Gastroesophageal sphincter (tissue), 3 donors: ENCODE measurements around the gene TAS2R10.

ENCODE experiments used
- EP300 ChIP-seq: sonication (generic); formaldehyde crosslinking; IDR thresholded peaks from one replicate; pipeline ENCODE4 v1.6.1; 2017; ENCODE audit warnings: antibody characterized with exemption, mild to moderate bottlenecking
- POLR2A ChIP-seq, 2 donors: fragments of 450-650 bp; IDR thresholded peaks; one replicate each; pipeline ENCODE4 v1.6.1; 2017; ENCODE audit warnings: antibody characterized with exemption in 2 of 2, mild to moderate bottlenecking in 2 of 2, moderate library complexity in 1 of 2
- TF ChIP-seq, protein P1 (sequence below), 4 experiments: fragments of 200-600 bp in 2 of 4; fragments of 450-650 bp in 2 of 4; sonication (generic) in 1 of 4; IDR thresholded peaks; one replicate each; pipeline ENCODE4 v1.5.1; 2017 to 2019; ENCODE audit warnings: antibody characterized with exemption in 4 of 4, mild to moderate bottlenecking in 2 of 4, moderate library complexity in 2 of 4

DNA sequence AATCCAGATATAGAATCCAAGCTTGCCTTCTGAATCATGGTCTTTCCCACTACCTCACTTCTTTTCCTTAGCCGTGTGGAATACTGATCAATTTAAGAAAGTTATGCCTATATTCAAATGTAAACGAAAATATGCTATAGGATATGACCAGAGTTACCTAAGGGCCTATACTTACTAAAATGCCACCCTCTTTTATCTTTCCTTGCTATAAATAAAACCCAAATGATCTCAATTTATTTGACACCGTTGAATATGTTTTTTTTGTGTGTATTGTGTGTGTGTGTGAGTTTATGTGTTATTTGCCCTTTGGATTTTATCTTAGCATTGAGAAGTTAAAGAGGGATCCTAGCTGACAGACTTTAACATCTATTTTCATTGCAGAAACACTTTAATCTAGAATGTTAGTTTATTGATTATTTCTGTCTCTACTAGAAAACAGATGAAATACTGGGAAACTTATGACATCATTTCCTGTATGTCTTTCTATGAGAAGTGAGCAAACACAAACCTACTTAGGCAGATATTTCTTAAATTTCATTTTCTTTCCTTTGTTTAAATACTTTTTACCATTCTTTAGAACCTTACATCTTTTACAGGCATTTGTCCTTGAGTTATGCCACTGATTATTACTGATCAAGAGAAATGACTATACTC lies 14.1 kb downstream of the TAS2R10 start:
- TF ChIP-seq, protein P1, sequence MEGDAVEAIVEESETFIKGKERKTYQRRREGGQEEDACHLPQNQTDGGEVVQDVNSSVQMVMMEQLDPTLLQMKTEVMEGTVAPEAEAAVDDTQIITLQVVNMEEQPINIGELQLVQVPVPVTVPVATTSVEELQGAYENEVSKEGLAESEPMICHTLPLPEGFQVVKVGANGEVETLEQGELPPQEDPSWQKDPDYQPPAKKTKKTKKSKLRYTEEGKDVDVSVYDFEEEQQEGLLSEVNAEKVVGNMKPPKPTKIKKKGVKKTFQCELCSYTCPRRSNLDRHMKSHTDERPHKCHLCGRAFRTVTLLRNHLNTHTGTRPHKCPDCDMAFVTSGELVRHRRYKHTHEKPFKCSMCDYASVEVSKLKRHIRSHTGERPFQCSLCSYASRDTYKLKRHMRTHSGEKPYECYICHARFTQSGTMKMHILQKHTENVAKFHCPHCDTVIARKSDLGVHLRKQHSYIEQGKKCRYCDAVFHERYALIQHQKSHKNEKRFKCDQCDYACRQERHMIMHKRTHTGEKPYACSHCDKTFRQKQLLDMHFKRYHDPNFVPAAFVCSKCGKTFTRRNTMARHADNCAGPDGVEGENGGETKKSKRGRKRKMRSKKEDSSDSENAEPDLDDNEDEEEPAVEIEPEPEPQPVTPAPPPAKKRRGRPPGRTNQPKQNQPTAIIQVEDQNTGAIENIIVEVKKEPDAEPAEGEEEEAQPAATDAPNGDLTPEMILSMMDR (IDR thresholded peaks at IDR 0.05) = no peak
- TF ChIP-seq POLR2A (IDR thresholded peaks at IDR 0.05) = no peak
- no peak for TF ChIP-seq EP300
